HepG2 (cell line): Measurements from ENCODE around the gene SRBD1. TPM values are rescaled to one million over a fixed set of nuclear protein-coding genes. Genes with fewer than 3 reads are reported as not detected.
A peak's percentile ranks its signal among the peaks of the same experiment; 100 is the strongest.

Experiments
- ATF6 ChIP-seq: sonication (generic); formaldehyde crosslinking; conservative IDR thresholded peaks from 2 replicates; pipeline ENCODE4 v1.4.0; 2020; ENCODE audit warnings: missing genetic modification reagents
- CBX1 ChIP-seq: IDR thresholded peaks from one replicate; pipeline ENCODE4 v1.6.1; 2016; ENCODE audit warnings: antibody characterized with exemption, low read depth
- CENPBD1 ChIP-seq: sonication (generic); formaldehyde crosslinking; IDR thresholded peaks from 2 replicates; pipeline ENCODE4 v1.8.0; 2022; ENCODE audit warnings: missing genetic modification reagents, low read depth, mild to moderate bottlenecking, borderline replicate concordance
- CENPT ChIP-seq: sonication (generic); formaldehyde crosslinking; IDR thresholded peaks from 2 replicates; pipeline ENCODE4 v1.8.0; 2022; ENCODE audit warnings: low read depth, mild to moderate bottlenecking, moderate library complexity, missing genetic modification reagents
- FUBP1 ChIP-seq: sonication (generic); formaldehyde crosslinking; IDR thresholded peaks from 2 replicates; pipeline ENCODE4 v1.5.1; 2020; ENCODE audit warnings: missing genetic modification reagents, mild to moderate bottlenecking, borderline replicate concordance
- HHEX ChIP-seq: IDR thresholded peaks from 2 replicates; pipeline ENCODE4 v1.6.1; 2016; ENCODE audit warnings: control low read depth
- HNRNPL ChIP-seq: fragments of 200-400 bp; formaldehyde crosslinking; IDR thresholded peaks from 2 replicates; pipeline ENCODE4 v1.6.1; 2017; ENCODE audit warnings: mild to moderate bottlenecking, low read depth, low read length
- MAFK ChIP-seq, 2 experiments: IDR thresholded peaks in 1 of 2; conservative IDR thresholded peaks in 1 of 2; 2 replicates each; pipeline ENCODE4 v1.6.1; 2011; ENCODE audit warnings: improper control_type of control experiment in 2 of 2, low read length in 2 of 2
- MNT ChIP-seq: fragments of 450-650 bp; IDR thresholded peaks from 2 replicates; pipeline ENCODE4 v1.6.1; 2016
- MXD4 ChIP-seq: IDR thresholded peaks from 2 replicates; pipeline ENCODE4 v1.6.1; 2016; ENCODE audit warnings: mild to moderate bottlenecking, missing biosample characterization, missing genetic modification reagents
- SIX1 ChIP-seq: sonication (generic); formaldehyde crosslinking; IDR thresholded peaks from 2 replicates; pipeline ENCODE4 v1.4.0; 2020; ENCODE audit warnings: missing genetic modification reagents, borderline replicate concordance
- SMAD1 ChIP-seq: sonication (generic); formaldehyde crosslinking; IDR thresholded peaks from 2 replicates; pipeline ENCODE4 v1.4.0; 2020; ENCODE audit warnings: missing genetic modification reagents, low read depth, mild to moderate bottlenecking, borderline replicate concordance
- SNAPC5 ChIP-seq: sonication (generic); formaldehyde crosslinking; IDR thresholded peaks from 2 replicates; pipeline ENCODE4 v1.8.1; 2023; ENCODE audit warnings: mild to moderate bottlenecking, missing genetic modification reagents, borderline replicate concordance
- TCF7L2 ChIP-seq: IDR thresholded peaks from 2 replicates; pipeline ENCODE4 v1.6.1; 2011; ENCODE audit warnings: mild to moderate bottlenecking, low read depth, low read length, moderate library complexity
- U2AF1 ChIP-seq: fragments of 200-400 bp; formaldehyde crosslinking; optimal IDR thresholded peaks from 2 replicates; pipeline ENCODE3; 2017; ENCODE audit warnings: mild to moderate bottlenecking, low read depth, low read length
- ZFP62 ChIP-seq: sonication (generic); formaldehyde crosslinking; IDR thresholded peaks from 2 replicates; pipeline ENCODE4 v1.4.0; 2020; ENCODE audit warnings: missing genetic modification reagents
- ZNF292 ChIP-seq: sonication (generic); formaldehyde crosslinking; IDR thresholded peaks from 2 replicates; pipeline ENCODE4 v1.8.1; 2022; ENCODE audit warnings: mild to moderate bottlenecking, low read depth, missing genetic modification reagents, borderline replicate concordance
- ZNF317 ChIP-seq: sonication (generic); formaldehyde crosslinking; IDR thresholded peaks from 2 replicates; pipeline ENCODE4 v1.5.0; 2020; ENCODE audit warnings: mild to moderate bottlenecking, missing genetic modification reagents
- ZNF343 ChIP-seq: sonication (generic); formaldehyde crosslinking; IDR thresholded peaks from 2 replicates; pipeline ENCODE4 v1.4.0; 2020; ENCODE audit warnings: mild to moderate bottlenecking, missing genetic modification reagents
- ZNF546 ChIP-seq: sonication (generic); formaldehyde crosslinking; conservative IDR thresholded peaks from 2 replicates; pipeline ENCODE4 v1.8.1; 2023; ENCODE audit warnings: mild to moderate bottlenecking, missing genetic modification reagents
- ZNF580 ChIP-seq: IDR thresholded peaks from 2 replicates; pipeline ENCODE4 v1.6.1; 2016; ENCODE audit warnings: low read depth, borderline replicate concordance
- ZNF589 ChIP-seq: sonication (generic); formaldehyde crosslinking; conservative IDR thresholded peaks from 2 replicates; pipeline ENCODE4 v1.8.0; 2022; ENCODE audit warnings: mild to moderate bottlenecking, moderate library complexity, missing genetic modification reagents
- ZNF766 ChIP-seq: sonication (generic); formaldehyde crosslinking; IDR thresholded peaks from 2 replicates; pipeline ENCODE4 v1.5.0; 2020; ENCODE audit warnings: missing genetic modification reagents, borderline replicate concordance
- polyA plus RNA-seq, 8 experiments: library from polyadenylated mRNA; depleted of rRNA in 3 of 8; stranded (reverse) in 7 of 8; unstranded in 1 of 8; fragments of >200 nt; fragmentation: Illumina TruSeq in 4 of 8; extraction: Trizol in 4 of 8; gene quantifications; 2 replicates each; pipeline versions ENCODE4 v1.2.1 to v1.2.3, GENCODE V29; 2011 to 2016; ENCODE audit warnings: low read depth in 4 of 8, missing spikeins in 1 of 8, mixed read lengths in 1 of 8; ENCODE audit not compliant: insufficient read depth in 1 of 8
- total RNA-seq, 5 experiments: library from RNA; depleted of rRNA; stranded (reverse); fragments of >200 nt; fragmentation: Illumina TruSeq; extraction: Trizol; gene quantifications; 2 replicates each; pipeline ENCODE4 v1.2.3, GENCODE V29; 2016; ENCODE audit warnings: low read depth in 1 of 5

SRBD1 gene
- total and polyA plus RNA-seq, 2 of the 13 experiments (the other 11 are each of a cell fraction or from before 2014, with no cell fraction given), result 3.2 to 23.9 TPM

GRCh38 chr2:45611020-45611859 lies at the start of gene SRBD1 (continued):
- TF ChIP-seq MNT (no peak), HNRNPL (0 out of 2 replicates have a peak, but pooled peaks have one; percentile 63), SNAPC5 (CRISPR knock-in tag) (peak; percentile 32; the same call in 1 of the 2 replicates), ZNF317 (CRISPR knock-in tag) (peak; percentile 77), HHEX (CRISPR knock-in tag) (no peak), MXD4 (peak; percentile 42), ZNF580 (CRISPR knock-in tag) (no peak; the same call in 1 of the 2 replicates), TCF7L2 (no peak), MAFK (conservative IDR thresholded peaks at IDR 0.05 in 1 of 2, IDR thresholded peaks at IDR 0.05 in 1 of 2; ENCODE audit: low read length in 2 of 2) (no peak), ZNF766 (no peak), ZNF343 (CRISPR knock-in tag) (0 out of 2 replicates have a peak, but pooled peaks have one; percentile 76), ATF6 (no peak), CBX1 (peak; percentile 40), CENPT (CRISPR knock-in tag) (no peak), ZNF546 (CRISPR knock-in tag) (no peak), SMAD1 (no peak), ZNF292 (no peak), SIX1 (CRISPR knock-in tag) (no peak), ZFP62 (CRISPR knock-in tag) (no peak), ZNF589 (no peak), CENPBD1 (CRISPR knock-in tag) (no peak; the same call in 1 of the 2 replicates), U2AF1 (no peak), FUBP1 (CRISPR knock-in tag) (no peak)
